Activated T-cell treated with anti-CD3 and anti-CD28 coated beads, Interleukin-2, amount 50 U/mL, for 4 hours (primary cell): ENCODE results near the gene AGPAT2. TPM values are rescaled to one million over a fixed set of nuclear protein-coding genes. Genes with fewer than 3 reads are reported as not detected.

Source experiments
- ATAC-seq, 2 donors: fragments of 200-7000 bp; cut with Tn5 transposase; one replicate each; pipeline ENCODE4 v1.10.0; 2021
- DNase-seq: peaks from one replicate; pipeline ENCODE4 v3.0.0-alpha.2; 2020
- H3K27me3 Mint-ChIP-seq: one replicate; pipeline ENCODE4 v1.8.0; 2021; ENCODE audit warnings: low read depth, mixed read lengths
- H3K36me3 Mint-ChIP-seq: one replicate; pipeline ENCODE4 v1.8.0; 2022; ENCODE audit warnings: mixed read lengths; ENCODE audit not compliant: insufficient read depth
- H3K4me1 Mint-ChIP-seq: one replicate; pipeline ENCODE4 v1.8.0; 2021; ENCODE audit warnings: low read depth, mixed read lengths
- H3K4me3 Mint-ChIP-seq: one replicate; pipeline ENCODE4 v1.8.0; 2021; ENCODE audit warnings: mild to moderate bottlenecking, moderate library complexity, mixed read lengths
- H3K9me3 Mint-ChIP-seq: one replicate; pipeline ENCODE4 v1.8.0; 2021; ENCODE audit warnings: mixed read lengths
- total RNA-seq, 3 donors: library from RNA; stranded (reverse); gene quantifications; one replicate each; pipeline ENCODE4 v1.2.1, GENCODE V29; 2021

Gene AGPAT2
- total RNA-seq, 3 donors from 2014 or later: 11.4 to 14.3 (median 11.7) TPM

DNA sequence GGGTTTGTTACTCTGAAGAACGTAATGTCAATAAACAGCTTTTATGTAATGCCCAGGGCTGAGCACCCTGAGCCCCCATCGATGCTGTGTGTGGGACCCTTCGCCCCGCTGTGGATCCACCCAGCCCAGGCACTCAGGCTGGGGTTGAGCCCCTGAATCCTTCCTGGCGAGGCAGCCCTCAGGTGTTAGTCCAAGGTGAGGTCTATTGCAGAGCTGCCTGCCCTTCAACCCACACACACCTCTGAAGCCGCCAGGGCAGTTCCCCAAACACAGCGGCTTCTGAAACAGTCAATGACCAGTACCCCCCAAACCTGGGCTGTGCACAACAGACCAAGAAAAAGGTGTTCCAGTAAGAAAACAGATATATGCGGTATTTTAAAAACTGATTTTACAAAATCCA lies 36.7 kb upstream of the AGPAT2 start:
- H3K9me3 Mint-ChIP-seq: no peaks in the 10 kb centered on the region
- peaks cover 31% of the 10 kb centered on the region for H3K36me3 Mint-ChIP-seq
- DNase-seq (no peak), ATAC-seq (no peak)
- H3K4me3 Mint-ChIP-seq: peak overlapping the region; percentile 55
- peaks cover 22% of the 10 kb centered on the region for H3K4me1 Mint-ChIP-seq
- H3K27me3 Mint-ChIP-seq: no peaks in the 10 kb centered on the region

DNA sequence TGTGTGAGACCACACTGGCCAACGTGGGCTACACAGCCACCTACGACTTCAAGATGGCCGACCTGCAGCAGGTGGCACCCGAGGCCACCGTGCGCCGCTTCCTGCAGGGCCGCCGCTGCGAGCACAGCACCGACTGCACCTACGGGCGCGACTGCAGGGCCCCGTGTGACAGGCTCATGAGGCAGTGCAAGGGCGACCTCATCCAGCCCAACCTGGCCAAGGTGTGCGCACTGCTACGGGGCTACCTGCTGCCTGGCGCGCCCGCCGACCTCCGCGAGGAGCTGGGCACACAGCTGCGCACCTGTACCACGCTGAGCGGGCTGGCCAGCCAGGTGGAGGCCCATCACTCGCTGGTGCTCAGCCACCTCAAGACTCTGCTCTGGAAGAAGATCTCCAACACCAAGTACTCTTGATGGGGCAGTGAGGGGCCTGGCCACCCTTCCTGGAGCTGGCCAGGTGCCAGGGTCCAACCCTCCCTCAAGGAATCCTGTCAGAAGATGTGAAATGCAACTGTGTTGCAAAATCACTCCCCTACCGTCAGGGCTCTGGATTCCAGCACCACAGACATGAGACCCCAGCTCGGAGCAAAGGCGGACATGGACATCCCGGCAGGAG lies 36.2 kb upstream of the AGPAT2 start:
- DNase-seq: no peak
- Mint-ChIP-seq H3K4me1 (peaks cover 24% of the 10 kb centered on the region), H3K9me3 (no peaks in the 10 kb centered on the region), H3K36me3 (peaks cover 31% of the 10 kb centered on the region), H3K27me3 (no peaks in the 10 kb centered on the region), H3K4me3 (peak overlapping the region; percentile 29)
- no peak for ATAC-seq

- ATAC-seq (peak in 1 of 2 donors; percentile 3), DNase-seq (no peak)
- H3K4me3 Mint-ChIP-seq: no peak overlapping the region
- H3K4me1 Mint-ChIP-seq: peaks cover 25% of the 10 kb centered on the region
- H3K9me3 Mint-ChIP-seq: no peaks in the 10 kb centered on the region
- peaks cover 31% of the 10 kb centered on the region for H3K36me3 Mint-ChIP-seq
- H3K27me3 Mint-ChIP-seq: no peaks in the 10 kb centered on the region
These were observed 35.7 kb upstream of the AGPAT2 start for GRCh38 chr9:136722969-136723356.

DNA sequence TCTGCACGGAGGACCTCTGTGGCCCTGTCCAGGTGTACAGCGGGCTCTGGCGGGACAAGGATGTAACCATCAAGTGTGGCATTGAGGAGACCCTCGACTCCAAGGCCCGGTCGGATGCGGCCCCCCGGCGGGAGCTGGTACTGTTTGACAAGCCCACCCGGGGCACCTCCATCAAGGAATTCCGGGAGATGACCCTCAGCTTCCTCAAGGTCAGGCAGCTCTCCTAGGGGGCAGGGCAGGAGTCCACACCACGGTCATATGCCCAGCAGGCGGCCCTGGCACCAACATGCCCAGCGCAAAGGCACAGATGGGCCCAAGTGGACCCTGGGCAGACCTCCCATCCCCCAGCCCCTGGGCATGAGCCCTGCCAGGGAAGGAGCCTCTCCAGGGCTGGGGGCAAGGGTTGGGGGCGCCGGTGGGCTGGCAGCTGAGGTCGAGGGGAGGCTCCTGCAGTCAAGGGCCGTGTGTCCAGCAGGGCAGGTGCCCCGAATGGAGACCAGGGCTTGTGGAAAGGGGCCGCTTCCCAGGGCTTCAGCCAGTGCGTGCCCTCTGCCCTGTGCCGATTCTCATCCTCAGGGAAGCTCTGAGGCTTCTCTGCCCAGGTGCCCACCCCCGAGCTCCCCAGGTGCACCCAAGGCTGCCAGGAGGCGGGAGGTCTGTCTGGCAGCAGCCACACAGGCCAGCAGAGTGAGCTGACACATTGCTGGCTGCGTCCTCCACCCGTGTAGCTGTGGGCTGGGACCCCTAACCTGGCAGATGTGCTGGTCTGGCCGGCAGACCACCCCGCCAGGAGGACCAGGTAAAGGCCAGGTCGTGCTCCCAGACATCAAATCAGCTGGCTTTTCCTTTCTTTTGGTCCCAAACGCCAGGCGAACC lies 35.1 kb upstream of the AGPAT2 start:
- H3K36me3 Mint-ChIP-seq: peaks cover 29% of the 10 kb centered on the region
- no peaks in the 10 kb centered on the region for H3K9me3 Mint-ChIP-seq
- DNase-seq: no peak
- ATAC-seq: no peak
- H3K4me1 Mint-ChIP-seq: peaks cover 23% of the 10 kb centered on the region
- no peaks in the 10 kb centered on the region for H3K27me3 Mint-ChIP-seq
- no peak overlapping the region for H3K4me3 Mint-ChIP-seq

GRCh38 chr9:136721339-136722092 lies 34.3 kb upstream of the AGPAT2 start:
- H3K4me3 Mint-ChIP-seq: no peak overlapping the region
- H3K27me3 Mint-ChIP-seq: peaks cover 2% of the 10 kb centered on the region
- ATAC-seq (peak; percentile 7 to 11), DNase-seq (no peak)
- H3K36me3 Mint-ChIP-seq: peaks cover 24% of the 10 kb centered on the region
- H3K4me1 Mint-ChIP-seq: peaks cover 19% of the 10 kb centered on the region
- no peaks in the 10 kb centered on the region for H3K9me3 Mint-ChIP-seq

- peaks cover 4% of the 10 kb centered on the region for H3K27me3 Mint-ChIP-seq
- H3K36me3 Mint-ChIP-seq: peaks cover 20% of the 10 kb centered on the region
- no peak overlapping the region for H3K4me3 Mint-ChIP-seq
- no peaks in the 10 kb centered on the region for H3K9me3 Mint-ChIP-seq
- ATAC-seq (no peak), DNase-seq (no peak)
- peaks cover 13% of the 10 kb centered on the region for H3K4me1 Mint-ChIP-seq
These were observed 33.7 kb upstream of the AGPAT2 start for GRCh38 chr9:136720898-136721338.

DNA sequence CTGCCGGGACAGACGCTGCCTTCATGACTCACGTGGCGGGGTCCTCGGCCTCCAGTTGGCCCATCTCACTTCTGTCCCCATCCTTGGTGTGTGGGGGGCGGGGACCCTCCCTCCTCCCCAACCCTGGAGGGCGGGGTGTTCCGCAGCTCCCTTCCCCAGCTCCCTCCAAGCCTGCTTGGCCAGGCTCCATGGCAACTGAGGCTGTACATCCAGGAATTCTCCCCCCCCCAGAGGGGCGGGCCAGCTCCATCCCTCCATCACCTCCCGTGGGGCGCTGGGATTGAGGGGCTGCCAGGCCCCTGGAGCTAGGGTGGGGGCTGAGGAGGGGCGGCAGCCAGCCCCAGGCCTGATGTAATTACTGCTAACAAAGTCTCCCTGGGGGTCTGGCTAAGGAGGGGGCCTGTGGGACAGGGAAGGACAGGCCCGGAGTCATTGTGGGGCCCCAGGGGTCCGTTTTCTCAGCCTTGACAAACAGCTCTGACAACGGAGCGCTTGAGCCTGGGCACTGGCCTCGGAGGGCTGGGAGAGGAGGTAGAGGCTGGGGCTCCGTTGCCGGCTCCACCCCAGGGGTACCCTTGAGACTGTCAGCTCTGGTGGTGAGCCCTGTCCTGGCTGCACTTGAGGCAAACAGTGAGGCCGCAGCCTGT lies 33.1 kb upstream of the AGPAT2 start:
- DNase-seq: no peak
- no peak for ATAC-seq
- peaks cover 15% of the 10 kb centered on the region for H3K36me3 Mint-ChIP-seq

DNA sequence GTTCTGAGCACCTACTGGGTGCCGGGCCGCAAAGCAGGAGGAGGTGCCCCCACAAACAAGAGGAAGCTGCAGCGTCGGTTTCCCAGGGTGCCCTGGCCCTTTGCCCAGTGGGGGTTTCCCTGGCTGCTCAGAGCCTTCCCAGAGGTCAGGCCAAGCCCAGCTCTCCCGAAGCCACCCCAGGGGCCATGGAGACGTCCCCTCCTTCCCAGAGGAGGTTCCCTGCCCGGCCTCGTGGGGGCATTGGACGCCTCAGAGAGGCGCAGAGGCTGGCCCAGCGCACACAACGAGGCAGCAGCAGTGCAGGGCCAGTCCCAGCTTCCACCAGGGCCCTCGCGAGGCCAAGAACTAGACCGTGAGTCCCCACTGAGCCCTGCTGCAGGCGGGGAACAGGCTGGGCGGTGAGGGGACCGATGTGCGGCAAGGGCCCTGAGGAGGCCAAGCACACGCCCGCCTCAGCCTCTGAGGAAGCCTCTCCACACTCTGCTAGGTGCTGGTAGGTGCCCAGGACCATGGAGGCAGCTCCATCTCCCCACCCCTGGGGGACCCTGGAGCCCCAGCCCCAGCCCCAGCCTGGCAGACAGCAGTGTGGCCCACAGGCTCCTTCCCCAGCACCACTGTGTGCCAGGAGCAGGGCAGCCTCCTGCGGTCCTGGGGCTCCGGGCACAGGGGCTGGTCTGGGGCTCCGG lies 32.1 kb upstream of the AGPAT2 start:
- Mint-ChIP-seq H3K4me1 (peaks cover 7% of the 10 kb centered on the region), H3K9me3 (no peaks in the 10 kb centered on the region), H3K27me3 (peaks cover 9% of the 10 kb centered on the region), H3K4me3 (no peak overlapping the region), H3K36me3 (peaks cover 9% of the 10 kb centered on the region)
- no peak for DNase-seq
- ATAC-seq: peak; percentile 6 to 12

More for the DNA sequence above, 33.1 kb upstream of the AGPAT2 start:
- no peaks in the 10 kb centered on the region for H3K9me3 Mint-ChIP-seq
- H3K27me3 Mint-ChIP-seq: peaks cover 6% of the 10 kb centered on the region
- H3K4me3 Mint-ChIP-seq: no peak overlapping the region
- H3K4me1 Mint-ChIP-seq: peaks cover 9% of the 10 kb centered on the region

DNA sequence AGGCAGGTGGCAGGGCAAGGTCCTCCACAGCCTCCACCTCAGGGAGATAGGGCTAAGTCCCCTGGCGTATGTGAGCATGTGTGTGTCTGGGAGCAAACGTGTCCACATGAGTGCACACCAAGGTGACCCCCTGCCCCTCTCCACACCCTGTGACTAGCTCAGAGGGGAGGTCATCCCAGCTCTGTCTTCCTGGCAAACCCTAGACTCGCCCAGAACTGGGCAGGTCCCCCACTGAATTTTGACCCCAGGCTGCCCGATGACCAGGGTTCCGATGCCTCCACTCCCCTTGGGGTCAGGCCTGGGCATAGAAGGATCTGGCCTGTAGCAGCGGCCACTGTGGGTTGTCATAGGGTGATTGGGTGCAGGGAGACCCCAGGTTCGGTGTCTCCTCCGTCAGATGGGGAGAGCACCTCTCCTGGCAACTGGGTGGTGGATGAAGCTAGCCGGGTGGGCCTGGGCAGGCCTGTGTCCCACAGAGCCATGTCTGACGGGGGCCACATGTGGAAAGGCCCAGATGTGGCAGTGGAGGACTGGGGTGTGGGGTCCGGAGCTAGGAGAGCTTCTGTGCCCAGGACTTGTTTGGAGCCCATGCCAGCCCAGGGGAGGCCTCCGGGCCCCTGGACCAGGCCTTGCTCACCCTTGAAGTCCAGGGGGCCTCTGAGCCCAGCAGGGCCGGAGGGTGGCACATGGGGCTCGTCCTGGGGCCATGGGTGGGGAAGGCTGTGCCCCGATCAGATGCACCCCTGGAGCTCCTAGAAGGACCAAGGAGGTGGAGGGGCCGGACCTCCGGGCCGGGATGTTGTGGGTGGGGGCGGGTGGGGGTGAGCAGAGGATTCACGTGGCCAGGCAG lies 31.3 kb upstream of the AGPAT2 start:
- H3K4me1 Mint-ChIP-seq: peaks cover 3% of the 10 kb centered on the region
- ATAC-seq: no peak
- H3K9me3 Mint-ChIP-seq: no peaks in the 10 kb centered on the region

DNA sequence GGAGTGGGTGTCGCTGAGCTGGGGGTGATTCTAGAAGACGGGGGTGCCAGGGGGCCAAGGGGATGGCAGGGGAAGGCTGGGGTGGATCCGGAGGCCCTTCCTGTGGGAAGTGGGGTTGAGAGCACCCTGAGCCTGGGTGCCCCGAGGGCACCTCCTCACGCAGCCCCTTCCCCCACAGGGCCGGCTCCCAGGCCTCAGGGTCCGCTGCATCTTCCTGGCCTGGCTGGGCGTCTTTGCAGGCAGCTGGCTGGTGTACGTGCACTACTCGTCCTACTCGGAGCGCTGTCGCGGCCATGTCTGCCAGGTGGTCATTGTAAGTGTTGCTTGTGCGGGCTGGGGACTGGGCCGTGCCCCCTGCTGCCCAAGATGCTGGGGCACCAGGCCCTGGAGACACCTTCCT lies 30.1 kb upstream of the AGPAT2 start:
- H3K4me1 Mint-ChIP-seq: peaks cover 3% of the 10 kb centered on the region
- no peaks in the 10 kb centered on the region for H3K36me3 Mint-ChIP-seq
- peaks cover 20% of the 10 kb centered on the region for H3K27me3 Mint-ChIP-seq
- no peaks in the 10 kb centered on the region for H3K9me3 Mint-ChIP-seq
- no peak for ATAC-seq
- no peak for DNase-seq
- no peak overlapping the region for H3K4me3 Mint-ChIP-seq

More for the DNA sequence above, 31.3 kb upstream of the AGPAT2 start:
- H3K36me3 Mint-ChIP-seq: peaks cover 1% of the 10 kb centered on the region
- H3K27me3 Mint-ChIP-seq: peaks cover 16% of the 10 kb centered on the region
- H3K4me3 Mint-ChIP-seq: no peak overlapping the region
- no peak for DNase-seq

DNA sequence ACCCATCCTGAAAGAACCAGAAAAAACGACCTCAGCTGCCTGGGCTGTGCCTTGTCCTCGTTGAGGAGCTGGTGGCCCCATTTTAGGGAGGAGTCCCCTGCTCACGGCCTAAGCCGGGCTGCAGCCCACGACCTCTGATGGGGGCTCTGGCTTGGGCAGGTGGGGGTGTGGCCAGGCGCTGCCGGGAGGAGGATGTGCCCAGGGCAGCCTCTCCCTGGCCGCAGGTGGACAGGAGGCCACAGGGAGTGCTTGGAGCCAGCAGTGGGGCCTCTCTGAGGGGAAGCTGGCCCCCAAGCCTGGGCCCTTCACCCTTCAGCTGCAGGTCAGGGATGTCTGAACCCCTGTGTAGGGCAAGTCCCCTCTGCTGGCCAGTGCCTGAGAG lies 27.6 kb upstream of the AGPAT2 start:
- Mint-ChIP-seq H3K36me3 (no peaks in the 10 kb centered on the region), H3K27me3 (peaks cover 39% of the 10 kb centered on the region), H3K9me3 (no peaks in the 10 kb centered on the region), H3K4me3 (no peak overlapping the region), H3K4me1 (peaks cover 8% of the 10 kb centered on the region)
- no peak for ATAC-seq
- DNase-seq: no peak

- H3K27me3 Mint-ChIP-seq: peaks cover 41% of the 10 kb centered on the region
- no peaks in the 10 kb centered on the region for H3K9me3 Mint-ChIP-seq
- ATAC-seq (no peak), DNase-seq (no peak)
- no peaks in the 10 kb centered on the region for H3K36me3 Mint-ChIP-seq
- peaks cover 8% of the 10 kb centered on the region for H3K4me1 Mint-ChIP-seq
- no peak overlapping the region for H3K4me3 Mint-ChIP-seq
These were observed 27.0 kb upstream of the AGPAT2 start for GRCh38 chr9:136714096-136714892.
